HG03469 (cell line): ENCODE data around the gene EIF2AK2.

ENCODE experiments used
- ATAC-seq: cut with Tn5 transposase; IDR thresholded peaks from one replicate; pipeline ENCODE4 v1.9.1; 2021; ENCODE audit warnings: mild to moderate bottlenecking, moderate library complexity, moderate number of reproducible peaks; ENCODE audit not compliant: unreplicated experiment

Gene EIF2AK2

GRCh38 chr2:37105150-37105549 is 51.6 kb downstream of the EIF2AK2 start:
- no peak for ATAC-seq

DNA sequence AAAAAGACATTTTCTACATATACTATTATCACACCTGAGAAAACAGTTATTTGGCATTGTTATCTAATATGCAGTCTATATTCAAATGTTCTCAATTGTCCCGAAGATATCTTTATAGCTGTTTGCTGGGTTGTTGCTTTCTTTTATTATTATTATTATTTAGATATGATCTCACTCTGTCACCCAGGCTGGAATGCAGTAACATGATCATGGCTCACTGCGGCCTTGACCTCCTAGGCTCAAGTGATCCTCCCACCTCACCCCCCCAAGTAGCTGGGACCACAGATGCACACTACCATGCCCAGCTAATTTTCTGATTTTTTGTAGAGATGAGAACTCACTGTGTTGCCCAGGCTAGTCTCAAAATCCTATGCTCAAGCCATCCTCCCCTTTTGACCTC is 52.6 kb downstream of the EIF2AK2 start:
- ATAC-seq, result no peak

- no peak for ATAC-seq
These were observed 54.2 kb downstream of the EIF2AK2 start for GRCh38 chr2:37102588-37102987.

DNA sequence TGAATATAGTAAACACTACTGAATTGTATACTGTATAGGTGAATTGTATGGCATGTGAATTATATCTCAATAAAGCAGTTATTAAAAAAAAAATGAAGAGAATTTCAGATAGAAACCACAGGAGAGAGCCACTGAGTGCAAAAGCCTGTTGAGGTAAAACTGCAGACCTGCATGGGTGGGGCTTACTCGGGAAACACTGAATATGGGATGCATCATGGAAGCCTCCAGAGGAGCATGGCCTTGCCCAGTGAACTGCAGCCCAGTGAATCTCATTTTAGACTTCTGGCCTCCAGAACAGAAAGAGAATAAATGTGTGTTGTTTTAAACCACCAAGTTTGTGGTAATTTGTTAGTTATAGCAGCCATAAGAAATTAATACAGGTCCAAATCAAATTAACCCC is 56.7 kb downstream of the EIF2AK2 start:
- ATAC-seq, result no peak

- ATAC-seq, result no peak
These were observed 58.2 kb downstream of the EIF2AK2 start for GRCh38 chr2:37098416-37099118.

GRCh38 chr2:37096568-37096967 is 60.2 kb downstream of the EIF2AK2 start:
- ATAC-seq, result no peak

GRCh38 chr2:37091873-37092272 is 64.9 kb downstream of the EIF2AK2 start:
- peak; percentile 32 for ATAC-seq

DNA sequence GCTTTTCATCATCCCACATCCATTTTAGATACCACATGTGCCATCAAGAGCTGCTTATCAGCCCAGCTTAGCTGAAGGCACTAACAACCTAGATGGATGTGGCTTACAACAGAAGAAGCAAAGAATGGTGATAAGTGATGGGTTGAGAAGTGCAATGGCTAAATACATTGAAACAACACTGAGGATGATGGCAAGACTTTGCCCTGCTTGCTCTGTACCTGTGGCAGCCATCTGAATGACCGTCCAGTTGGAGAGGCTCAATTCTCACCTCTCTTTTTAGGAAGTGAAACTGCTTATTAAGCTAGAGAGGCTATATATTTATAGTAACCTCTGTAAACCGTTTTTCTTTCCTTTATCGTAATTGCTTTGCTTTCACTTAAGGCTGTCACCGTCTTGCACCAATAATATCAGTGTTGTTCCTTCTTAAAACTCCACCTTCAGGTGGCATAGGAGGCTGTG is 66.7 kb downstream of the EIF2AK2 start:
- ATAC-seq, result peak; percentile 69

DNA sequence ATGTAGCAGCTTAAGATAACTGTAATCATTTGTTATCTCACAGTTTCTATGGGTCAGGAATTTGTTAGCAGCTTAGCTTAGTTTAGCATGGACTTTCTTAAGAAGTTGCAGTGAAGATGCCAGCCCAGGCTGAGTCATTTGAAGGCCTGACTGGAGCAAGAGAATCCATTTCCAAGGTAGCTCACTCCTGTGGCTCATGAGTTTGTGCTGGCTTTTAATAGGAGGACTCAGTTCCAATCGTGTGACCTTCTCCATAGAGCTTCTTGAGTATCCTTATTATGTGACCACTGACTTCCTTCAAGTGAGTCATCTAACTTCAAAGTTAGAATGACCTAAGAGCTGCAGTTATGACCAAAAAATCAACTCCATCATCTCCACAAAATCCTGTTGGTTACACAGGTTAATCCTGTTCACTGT is 71.0 kb downstream of the EIF2AK2 start:
- no peak for ATAC-seq

- ATAC-seq, result no peak
These were observed 72.0 kb downstream of the EIF2AK2 start for GRCh38 chr2:37084797-37085196.

- peak; percentile 66 for ATAC-seq
These were observed 72.6 kb downstream of the EIF2AK2 start, which contains the start of the genes GPATCH11 and HEATR5B for GRCh38 chr2:37083873-37084794. TSS of gene GPATCH11 (plus strand) at chr2:37084518. CDS start at chr2:37088382, 3,864 bp downstream. TSS of gene HEATR5B (minus strand) at chr2:37084372. CDS start at chr2:37083414, 958 bp downstream.

DNA sequence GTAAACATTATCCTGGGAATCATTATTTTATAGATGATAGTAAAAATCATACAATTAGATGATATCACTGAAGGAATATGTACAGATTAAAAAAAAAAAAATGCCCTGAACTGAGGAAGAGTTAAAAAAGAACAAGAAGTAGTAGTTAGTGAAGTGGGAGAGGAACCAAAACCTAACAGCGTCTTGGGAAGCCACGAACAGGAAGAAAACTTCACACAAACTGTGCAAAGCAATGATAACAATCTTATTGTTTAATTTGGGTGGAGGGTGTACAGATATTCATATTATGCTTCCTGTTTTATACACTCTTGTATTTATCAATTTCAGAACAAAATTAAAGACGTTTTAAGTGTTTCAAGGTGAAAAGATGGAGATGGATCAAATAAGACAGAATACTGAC is 76.1 kb downstream of the EIF2AK2 start:
- ATAC-seq, result no peak

- no peak for ATAC-seq
These were observed 76.5 kb downstream of the EIF2AK2 start for GRCh38 chr2:37080266-37080665.

- ATAC-seq, result no peak
These were observed 85.8 kb downstream of the EIF2AK2 start for GRCh38 chr2:37070931-37071330.

DNA sequence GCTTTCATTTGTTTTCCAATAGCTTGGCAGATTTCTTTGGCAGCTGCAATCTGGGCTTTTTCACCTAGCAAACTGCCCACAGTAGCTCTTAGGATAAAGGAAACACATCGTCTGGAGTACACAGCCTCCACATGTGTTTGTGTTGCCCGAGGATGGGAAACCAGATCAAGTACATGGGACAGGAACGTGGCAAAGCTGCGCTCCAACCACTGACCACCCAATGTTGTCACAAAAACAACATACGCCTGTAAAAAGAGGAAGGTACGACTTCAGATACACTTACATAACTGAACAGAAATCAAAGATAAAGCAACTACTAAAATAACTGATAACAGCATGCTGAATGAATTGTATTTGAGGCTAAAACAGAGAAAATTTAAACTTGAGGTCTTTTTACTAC is 88.1 kb downstream of the EIF2AK2 start:
- ATAC-seq, result no peak

DNA sequence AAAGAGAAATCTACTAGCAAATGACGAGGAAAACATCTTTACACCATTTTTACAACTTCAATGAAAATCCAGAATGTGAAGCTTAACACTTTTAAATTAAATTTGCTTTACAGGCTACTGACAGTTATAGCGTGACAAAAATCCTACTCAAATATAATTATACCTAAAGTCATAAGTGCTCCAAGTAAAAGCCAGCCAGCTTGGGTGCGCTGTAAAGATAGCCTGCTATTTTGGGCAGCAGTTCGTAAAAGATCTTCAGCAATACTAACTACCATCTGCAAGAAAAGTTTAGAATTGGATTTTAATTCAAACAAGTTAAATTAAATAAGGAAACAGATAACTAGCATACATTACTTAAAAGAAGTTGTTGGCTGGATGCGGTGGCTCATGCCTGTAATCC is 95.0 kb downstream of the EIF2AK2 start:
- ATAC-seq, result no peak

DNA sequence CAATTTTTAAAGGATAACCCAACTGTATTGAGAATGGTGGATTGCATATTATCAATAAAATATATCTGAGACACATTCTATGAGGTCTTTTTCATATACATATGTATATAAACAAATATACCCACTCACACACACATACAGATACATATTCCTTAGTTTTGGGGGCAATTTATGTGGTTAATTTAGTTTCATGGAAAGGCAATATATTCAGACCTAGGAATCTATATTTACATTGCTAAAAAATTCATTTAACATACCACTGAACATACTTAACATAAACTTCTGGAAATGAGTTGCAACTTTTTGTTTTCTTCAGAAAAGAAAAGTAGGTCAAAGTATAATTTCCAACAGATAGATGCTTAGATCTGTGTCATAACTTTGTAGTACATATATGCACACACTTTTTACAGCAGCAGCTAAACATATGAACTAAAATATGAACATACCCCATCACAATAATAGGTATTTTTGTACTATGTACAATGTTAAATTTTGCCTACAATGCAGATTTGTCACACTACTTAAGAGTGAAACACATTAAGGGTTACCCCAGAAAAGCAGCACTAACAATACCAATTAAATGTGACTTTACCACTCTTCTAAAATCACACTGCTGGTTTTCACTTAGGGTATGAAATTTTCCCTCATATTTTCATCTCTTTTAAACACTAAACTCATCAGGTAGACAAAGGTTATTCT is 95.6 kb downstream of the EIF2AK2 start:
- no peak for ATAC-seq

GRCh38 chr2:37060446-37060845 is 96.3 kb downstream of the EIF2AK2 start:
- ATAC-seq, result no peak

DNA sequence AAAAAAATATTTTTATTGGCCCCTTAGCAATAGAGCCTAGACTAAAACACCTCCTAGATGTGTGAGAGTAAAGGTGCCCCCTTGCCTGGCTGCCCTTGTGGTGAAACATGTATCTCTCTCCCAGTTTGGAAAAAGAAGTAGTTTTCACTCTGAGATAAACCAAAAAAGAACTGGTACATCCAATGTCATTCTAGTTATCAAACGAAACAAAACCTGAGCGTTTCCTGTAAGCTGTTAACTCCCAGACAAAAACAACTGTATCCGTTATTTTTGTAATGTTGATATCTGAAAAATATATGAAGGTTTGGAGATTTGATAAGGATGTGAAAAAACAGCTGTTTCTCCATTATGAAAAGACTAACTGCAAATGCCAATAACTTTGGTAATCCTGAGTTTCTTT is 96.9 kb downstream of the EIF2AK2 start:
- ATAC-seq, result no peak

DNA sequence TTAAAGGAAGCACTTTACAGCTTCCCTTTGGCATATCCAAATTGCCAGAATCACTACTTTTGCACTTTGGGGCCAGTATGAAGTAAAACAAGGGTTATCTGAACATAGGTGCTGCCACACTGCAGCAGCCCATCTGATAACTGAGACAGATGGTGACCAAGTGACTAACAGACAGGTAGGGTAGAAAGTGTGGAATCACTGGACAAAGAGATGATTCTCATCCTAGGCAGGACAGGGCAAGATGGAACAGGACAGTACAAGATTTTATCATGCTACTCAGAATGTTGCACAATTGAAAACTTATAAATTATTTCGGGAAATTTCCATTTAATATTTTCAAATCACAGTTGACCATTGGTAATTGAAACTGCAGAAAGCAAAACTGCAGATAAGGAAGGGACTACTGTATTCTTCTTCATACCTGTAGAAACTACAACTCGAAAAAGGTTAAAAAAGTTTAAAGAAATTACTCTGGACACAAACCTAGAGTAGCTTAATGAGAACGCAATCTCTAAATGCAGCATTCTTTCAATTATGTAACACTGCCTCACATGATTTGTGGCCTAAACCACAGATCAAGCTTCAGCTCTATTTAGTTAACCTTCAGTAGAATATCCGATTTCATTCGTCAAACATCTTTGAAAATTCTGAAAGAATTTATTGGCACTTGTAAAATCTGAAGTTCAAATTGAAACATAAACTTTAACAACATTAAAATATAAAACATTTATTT is 104.0 kb downstream of the EIF2AK2 start:
- no peak for ATAC-seq
